Frontal cortex (tissue), 4 donors: Measurements from ENCODE around the gene ATP2C2. TPM values are rescaled to one million over a fixed set of nuclear protein-coding genes. Genes with fewer than 3 reads are reported as not detected.
A peak's percentile ranks its signal among the peaks of the same experiment; 100 is the strongest.

Source experiments
- DNase-seq, 2 donors: peaks; one replicate each; pipeline ENCODE4 v3.0.0; 2012; ENCODE audit warnings: low spot score in 2 of 2
- FAIRE-seq: peaks from 2 replicates; lab custom pipeline; 2012; peaks lifted over from hg19 to GRCh38; lab: Jason Lieb, UNC
- total RNA-seq: library from RNA; depleted of rRNA; stranded (reverse); fragments of >200 nt; gene quantifications from one replicate; pipeline ENCODE4 v1.2.3, GENCODE V29; 2014
- donor health status: control.
- donor health status: control.
- donor health status: control.

The ATP2C2 gene
- total RNA-seq, 1 donor from 2014 or later: 6.1 TPM

DNA sequence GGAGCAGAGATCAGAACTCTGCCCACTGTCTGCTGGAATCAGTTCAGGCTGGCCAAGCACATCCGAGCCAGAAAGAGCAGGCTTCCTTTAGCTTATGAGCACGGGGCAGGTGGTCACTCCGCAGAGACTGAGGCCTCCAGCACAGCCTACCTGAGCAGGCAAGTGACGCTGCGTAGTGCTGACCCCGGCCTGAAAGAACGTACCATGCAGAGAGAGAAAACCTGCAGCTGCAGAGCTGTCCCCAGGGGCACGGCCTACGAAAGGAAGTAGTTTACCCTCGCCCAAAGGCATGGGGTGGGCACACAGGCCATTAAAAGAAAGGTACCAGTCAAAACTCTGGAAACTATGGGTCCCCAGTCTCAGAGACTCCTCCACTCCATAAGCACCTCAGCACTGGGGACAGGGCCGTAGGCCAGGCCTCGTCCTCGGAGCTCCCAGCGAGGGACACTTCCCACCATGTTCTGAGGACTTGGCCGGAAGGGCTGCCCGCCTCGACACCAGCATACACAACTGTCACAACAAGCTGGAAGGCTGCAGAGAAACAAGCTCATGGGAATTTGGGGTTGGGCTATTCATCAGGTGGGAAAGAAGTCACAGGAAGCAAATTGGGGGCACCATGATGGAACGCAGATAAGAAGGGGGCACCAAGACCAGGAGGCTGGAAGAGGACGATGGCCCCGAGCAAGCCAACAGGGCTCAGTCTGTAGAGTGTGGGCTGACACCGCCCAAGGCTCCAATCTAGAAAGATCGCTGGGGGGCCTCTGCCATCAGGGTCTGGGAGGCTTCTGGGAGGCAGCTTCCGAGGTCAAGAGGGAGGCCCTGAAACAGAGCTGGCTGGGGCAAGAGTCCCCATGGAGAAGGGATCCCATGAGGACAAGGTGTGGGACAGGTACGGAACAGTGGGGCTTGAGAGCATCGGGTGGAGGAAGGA, 114.9 kb downstream of the ATP2C2 start:
- DNase-seq: no peak
- no peak for FAIRE-seq

DNA sequence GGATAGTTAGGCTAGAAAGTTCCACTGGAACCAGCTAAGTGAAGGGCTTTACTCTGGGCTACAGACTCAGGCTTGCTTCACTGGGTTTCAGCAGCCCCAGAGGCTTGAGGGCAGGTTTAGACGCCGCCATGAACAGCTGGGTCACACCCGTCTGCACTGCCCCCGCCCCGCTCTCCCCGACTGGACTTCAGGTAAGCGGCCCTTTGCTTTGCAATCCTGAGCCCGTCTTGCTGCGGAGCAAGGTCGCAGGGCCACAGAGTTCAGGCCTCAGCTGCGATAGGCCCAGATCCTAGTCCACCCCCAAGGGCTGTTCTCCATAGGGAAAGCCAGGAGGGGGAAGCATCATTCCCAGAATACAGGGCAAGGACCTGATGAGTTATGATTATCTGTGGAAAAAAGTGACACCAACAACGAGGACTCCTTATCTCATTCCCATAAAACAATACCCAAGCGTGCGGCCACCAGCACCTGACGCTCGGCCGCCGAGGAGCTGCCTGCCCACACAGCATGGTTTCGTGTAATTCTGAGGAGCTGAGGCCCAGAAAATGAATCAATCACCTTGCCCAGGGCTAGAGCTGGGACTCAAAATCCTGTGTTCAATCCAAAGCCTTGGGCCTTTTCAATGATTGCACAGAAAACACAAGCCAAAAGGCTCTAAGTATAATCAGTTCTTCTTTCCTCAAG, 115.7 kb downstream of the ATP2C2 start:
- DNase-seq (no peak), FAIRE-seq (no peak)

DNA sequence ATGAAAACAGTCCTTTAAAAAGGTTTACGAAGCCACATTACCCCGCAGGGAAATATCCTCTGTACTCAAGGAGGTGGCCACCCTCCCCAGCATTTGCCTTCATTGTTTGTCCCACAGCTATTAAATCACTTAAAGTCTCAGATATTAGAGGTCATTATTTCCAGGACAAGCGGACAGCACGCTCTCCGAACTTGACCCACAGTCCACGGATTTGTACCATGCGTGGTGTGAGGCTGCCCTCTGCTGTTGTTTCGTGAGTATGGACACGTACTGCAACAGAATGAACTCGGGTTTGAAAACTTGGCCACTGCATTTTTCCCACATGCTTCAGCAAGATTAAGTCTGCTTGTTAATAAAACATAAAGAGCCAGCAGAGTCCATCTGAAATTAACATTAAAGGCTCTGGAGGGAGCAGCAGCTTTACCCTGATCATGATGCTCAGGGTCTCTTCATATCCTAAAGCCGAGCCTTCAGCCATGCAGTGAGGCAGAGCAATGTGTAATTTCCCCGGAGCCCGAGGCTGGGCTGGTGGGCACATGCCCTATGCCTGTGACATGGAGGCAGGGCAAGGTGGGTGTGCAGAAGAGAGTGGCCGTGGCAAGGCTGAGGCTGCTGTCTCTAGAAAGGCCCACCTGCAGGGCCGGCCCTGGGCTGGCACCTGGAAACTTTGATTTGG, 116.4 kb downstream of the ATP2C2 start:
- peak; percentile 36 for FAIRE-seq
- peak; percentile 56 to 79 for DNase-seq

DNA sequence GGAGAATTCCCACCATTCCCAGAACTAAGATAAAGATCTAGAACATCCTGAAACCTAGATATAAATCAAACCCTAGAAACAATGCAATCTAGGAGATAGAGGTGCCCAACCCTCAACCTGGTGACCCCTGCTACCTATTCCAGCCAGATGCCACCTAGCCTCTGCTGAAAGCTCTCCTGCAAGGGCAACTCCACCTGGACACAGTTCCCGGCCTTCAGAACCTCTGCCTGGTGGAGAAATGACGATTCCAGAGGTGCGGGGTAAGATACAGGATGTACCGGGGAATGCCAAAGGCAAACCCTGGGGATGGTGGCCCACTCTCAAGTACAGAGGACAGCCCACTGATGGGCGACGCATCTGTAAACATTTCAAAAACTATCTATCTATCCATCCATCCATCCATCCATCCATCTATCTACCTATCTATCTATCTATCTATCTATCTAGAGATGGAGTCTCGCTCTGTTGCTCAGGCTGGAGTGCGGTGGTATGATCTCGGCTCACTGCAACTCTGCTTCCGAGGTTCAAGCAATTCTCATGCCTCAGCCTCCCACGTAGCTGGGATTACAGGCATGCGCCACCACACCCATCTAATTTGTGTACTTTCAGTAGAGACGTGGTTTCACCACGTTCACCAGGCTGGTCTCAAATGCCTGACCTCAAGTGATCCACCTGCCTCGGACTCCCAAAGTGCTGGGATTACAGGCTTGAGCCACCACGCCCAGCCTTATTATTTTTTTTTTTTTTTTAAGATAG, 117.1 kb downstream of the ATP2C2 start:
- no peak for FAIRE-seq
- DNase-seq: no peak

DNA sequence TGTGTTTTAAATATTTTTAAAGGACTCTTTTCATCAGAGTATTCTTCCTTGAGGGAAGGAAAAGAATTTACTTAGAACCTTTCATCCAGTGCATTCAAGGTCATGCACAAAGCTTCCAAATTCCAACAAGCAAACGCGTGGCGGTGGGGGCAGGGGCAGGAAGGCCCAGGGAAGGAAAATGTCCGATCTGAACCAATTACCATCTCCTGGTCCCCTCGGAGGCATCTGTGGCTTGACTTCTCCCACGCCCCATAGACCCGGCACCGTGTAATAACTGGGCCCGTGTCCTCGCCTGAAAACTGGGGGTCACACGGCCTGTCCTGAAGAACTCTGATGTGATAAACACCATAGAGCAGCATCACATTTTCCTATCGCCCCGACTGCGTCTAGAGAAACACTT, 117.8 kb downstream of the ATP2C2 start:
- DNase-seq: no peak

DNA sequence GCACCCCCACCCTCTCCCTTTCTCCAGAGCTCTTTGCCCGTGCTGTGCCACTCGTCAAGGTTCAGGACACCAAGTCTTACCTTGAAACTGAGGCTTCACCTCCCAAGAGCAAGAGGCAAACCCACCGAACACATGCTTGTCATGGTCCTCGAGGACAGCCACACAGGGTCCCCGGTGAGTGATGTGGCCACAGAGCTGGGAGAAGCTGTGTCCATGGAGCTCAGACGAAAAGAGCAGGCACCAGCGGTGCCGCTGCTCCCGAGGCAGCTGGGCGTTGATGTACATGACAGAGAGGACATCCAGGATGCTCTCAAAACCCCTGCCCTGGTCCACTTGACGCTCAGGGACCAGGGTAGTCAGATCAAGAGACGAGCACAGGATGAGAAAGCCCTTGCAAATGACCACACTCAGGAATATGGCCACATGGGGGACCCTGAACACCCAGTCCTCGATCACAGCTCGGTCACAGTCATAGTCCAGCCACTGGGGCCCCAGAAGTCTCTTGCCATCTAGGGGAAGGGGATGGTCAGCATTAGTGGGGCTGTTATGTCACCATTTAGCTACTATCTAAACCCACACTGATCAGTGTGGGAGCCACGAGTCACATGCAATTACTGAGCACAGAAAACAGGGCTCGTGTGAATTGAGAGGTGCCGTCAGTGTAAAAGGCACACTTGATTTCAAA, 118.4 kb downstream of the ATP2C2 start:
- no peak for DNase-seq
- no peak for FAIRE-seq

More for the DNA sequence above, 117.8 kb downstream of the ATP2C2 start:
- no peak for FAIRE-seq

DNA sequence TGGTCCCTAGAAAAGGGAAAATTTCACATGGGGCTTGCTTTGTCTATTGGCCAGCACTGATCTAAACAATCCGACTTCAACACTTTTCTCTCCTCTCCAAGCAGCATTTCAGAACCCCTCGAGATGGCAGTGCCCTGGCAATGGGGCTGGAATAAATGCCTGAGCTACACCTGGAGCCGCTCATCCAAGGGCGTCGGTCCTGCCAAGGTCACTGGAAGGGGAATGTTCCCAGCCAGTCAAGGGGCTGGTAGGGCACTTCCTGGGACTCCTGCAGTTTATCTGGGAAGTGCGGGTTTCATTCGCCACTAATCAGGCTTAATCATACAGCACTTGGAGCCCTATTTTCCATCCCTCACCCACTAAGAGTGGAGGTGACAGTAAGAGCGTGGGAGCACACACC, 119.0 kb downstream of the ATP2C2 start:
- FAIRE-seq: no peak
- DNase-seq: no peak

DNA sequence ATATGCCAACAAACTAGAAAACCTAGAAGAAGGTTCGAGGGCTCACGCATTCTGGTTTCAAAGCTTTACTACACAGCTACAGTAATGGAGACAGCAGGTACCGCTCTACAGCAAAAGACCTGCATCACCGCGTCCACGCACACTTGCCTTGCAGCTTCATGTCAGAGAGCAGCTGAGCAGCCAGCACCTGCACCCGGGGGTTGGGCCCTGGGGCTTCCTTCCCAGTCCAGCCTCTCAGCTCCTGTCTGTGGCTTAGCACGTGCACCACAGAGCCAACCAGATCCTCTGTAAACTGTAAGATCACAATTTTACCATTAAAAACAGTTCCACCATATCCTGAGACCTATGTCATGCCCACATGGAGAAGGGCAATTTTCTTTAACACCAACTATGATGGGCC, 120.8 kb downstream of the ATP2C2 start:
- FAIRE-seq: no peak
- no peak for DNase-seq

DNA sequence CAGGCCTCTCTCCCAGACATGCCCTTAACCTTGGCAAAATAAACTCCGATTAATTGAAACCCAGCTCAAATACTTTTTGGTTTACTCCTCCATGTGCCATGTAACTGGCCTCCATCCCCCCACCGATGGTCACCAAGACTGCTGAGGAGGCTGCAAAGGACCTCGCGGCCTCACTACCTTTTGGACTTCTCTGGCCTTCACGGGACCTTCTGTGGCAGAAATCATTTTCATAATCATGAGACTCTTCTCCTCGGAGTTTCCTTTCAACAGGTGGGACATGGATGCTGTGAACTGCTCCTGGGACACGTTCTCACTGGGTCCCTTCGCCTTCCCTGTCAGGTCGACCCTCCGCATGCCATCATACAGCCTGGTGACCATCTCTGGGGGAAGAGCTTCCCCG, 127.2 kb downstream of the ATP2C2 start:
- FAIRE-seq: no peak
- DNase-seq: no peak

DNA sequence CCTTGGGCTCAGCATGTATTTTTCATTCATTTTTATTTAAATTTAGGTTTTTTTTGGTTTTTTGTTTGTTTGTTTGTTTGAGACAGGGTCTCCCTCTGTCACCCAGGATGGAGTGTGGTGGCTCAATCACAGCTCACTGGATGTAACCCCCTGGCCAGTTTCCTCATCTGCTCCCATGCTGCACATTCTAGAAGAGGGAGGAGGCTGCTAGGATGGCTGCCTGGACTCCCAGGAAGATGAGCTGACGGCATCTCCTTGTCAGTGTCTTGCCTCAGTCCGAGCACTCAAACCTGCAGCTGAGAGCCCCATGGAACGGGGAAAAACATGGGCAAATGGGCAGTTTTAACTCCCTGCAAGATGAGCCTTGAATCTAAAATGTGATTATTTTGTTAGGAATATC, 128.7 kb downstream of the ATP2C2 start:
- DNase-seq (no peak), FAIRE-seq (no peak)

DNA sequence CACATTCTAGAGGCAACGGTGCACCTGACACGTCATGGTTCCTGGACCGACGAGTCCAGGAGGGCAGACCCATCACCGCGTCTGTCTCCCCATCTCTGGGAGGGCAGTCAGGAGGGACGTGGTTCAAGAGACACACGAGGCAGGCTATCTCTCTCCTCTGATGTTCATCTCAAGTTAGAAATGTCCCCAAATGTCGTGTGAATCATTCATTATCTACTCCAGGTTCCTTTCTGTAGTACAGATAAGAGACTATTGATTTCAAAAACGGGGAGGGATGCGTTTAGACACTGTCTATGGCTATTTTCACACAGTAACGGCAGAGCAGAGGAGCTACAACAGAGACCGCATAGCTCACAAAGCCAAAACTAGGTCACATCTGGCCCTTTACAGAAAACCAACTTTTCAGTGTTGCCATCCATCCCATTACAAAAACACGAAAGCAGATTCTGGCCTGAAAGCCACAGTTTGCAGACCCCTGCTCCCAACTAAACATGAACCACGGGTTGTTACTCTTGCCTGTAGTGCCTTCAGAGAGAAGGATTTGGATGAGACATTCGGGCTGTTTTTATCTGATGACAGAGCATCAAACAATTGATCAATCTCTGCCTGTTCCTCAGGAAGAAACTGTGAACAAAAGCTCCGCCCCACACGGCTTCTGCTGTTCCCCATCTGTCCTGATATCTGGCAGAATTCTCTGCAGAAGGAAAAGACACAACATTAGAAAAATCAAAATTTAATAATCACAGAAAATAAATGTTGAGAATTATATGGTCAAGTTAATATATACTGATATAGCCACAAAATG, 129.3 kb downstream of the ATP2C2 start:
- FAIRE-seq: no peak
- no peak for DNase-seq

DNA sequence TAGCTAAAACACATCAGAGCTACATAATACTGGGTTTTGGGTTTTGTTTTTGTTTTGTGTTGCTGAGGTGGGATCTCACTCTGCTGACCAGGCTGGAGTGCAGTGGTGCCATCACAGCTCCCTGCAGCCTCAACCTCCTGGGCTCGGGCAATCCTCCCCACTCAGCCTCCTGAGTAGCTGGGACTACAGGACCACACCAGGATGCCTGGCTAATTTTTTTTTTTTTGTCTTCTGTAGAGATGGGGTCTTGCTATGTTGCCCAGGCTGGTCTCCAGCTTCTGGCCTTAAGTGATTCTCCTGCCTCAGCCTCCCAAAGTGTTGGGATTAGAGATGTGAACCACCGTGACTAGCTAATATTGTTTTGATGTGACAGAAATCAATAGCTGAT, 129.9 kb downstream of the ATP2C2 start:
- no peak for FAIRE-seq
- no peak for DNase-seq

DNA sequence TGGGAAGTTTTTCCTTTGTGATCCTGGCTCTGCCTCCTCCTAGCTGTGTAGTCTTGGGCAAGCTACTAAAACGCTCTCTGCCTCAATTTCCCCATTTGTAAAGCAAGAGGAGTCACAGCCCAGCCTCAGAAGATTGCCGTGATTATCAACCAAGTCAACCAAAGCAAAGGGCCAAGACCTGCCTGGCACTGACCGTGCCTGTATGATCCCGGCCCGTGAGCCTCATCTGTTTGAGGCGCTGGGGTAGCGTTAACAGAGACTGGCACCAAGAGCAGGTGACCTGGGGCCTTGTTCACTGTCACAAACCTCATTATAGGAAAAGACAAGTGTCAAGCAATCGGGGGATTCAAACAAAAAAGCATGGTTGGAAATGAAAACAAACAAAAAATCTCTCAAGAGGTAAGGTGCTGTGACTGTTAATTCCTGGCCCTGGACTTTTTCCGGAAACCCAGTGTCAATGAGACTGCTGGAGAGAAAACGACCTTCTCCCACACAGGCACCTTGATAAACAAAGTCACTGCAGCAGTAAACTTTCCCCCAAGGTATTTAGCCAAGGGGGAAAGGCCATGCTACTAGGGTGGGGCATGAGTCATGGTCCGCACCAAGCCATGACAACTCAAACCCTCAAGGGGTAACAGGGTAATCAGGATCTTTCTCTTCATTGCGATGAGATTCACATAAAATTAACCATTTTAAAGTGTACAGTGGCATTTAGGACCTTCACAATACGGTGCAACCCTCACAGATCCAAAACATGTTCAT, 130.7 kb downstream of the ATP2C2 start:
- no peak for FAIRE-seq
- no peak for DNase-seq

DNA sequence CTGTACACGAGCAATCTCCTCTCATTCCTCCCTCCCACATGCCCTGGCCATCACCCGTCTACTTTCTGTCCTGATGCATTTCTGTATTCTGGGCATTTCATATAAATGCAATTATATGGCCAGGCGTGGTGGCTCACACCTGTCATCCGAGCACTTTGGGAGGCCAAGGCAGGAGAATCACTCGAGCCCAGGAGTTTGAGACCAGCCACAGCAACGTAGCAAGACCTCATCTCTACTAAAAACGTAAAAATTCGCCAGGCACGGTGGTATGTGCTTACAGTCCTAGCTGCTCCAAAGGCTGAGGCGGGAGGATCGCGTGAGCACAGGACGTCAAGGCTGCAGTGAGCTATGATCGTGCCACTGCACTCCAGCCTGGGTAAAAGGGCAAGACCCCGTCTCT, 131.3 kb downstream of the ATP2C2 start:
- FAIRE-seq: no peak
- DNase-seq: no peak

DNA sequence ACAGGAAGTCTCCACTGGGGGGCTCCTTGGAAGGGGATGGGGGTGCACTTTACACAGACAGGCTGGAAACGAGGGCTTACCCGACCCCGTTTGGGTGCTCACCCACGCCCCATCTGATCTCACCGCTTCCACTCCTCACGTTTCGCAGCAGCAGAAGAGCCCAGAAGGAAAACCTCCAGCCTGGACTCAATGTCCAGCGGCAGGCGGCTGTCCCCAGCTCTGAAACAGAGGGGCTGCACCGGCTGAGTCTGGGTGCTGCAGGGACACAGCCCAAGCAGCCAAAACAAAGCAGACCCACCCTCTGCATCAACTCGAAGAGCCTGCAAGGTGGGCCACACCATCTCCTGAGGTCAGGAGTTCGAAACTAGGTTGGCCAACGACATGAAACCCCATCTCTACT, 132.2 kb downstream of the ATP2C2 start:
- FAIRE-seq (no peak), DNase-seq (no peak)

DNA sequence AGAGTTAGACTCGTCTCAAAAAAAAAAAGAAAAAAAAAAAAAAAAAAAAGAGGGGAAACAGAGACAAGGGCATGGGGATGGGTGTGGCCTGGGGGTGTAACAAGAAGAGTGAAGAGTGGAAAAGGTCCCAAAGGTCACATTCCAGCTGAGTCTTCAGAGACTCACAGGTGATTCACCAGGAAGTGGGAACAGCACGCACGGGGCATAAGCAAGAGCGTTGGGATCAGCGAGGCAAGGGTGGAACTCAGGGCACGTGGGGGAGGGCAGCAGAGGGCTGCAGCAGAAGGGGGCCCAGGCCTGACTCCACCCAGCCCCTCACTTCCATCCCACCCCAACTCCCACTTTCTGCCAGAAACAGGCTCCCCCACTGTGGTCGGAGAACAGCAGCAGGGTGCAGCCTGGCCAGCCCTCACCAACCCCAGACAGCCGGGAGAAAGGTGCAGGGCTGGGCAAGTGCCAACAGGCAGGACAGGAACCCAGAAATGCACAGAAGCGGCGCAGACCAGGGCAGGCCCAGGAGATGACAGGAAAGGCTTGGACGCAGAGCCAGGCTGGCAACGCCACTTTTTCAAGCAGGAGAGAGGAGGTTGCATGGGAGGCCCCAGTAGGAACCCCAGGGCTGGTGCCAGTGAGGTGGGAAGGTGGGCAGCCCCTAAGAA, 132.9 kb downstream of the ATP2C2 start:
- DNase-seq (no peak), FAIRE-seq (no peak)

DNA sequence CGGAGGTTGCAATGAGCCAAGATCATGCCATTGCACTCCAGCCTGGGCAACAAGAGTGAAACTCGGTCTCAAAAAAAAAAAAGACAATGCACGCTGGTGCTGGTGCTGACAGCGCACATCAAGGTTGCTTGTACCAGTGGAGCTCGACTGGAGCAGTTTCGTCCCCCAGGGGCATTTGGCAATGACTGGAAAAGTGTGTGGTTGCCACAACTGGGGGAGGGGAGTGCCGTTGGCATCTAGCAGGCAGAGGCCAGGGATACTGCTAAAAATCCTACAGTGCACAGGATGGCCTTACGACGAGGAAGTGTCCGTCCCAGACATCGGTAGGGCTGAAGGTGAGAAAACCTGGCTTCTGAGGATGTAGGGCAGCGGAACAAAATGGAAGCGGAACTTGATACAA, 133.7 kb downstream of the ATP2C2 start:
- FAIRE-seq: no peak

More for the DNA sequence above, 133.7 kb downstream of the ATP2C2 start:
- DNase-seq: no peak
